Dermis microvascular lymphatic vessel endothelial cell (primary cell): ENCODE results near the gene FBXO39. TPM values are rescaled to one million over a fixed set of nuclear protein-coding genes. Genes with fewer than 3 reads are reported as not detected.
"Not testable (repeated sequence)": the region's sequence is repeated elsewhere in the genome, so short reads cannot be mapped to it uniquely, and the experiment has no call there.

ENCODE experiments used
- DNase-seq, 2 donors: peaks; one replicate each; pipeline versions ENCODE4 v3.0.0 to v3.0.0-alpha.2; 2010; ENCODE audit warnings: low read depth in 2 of 2
- total RNA-seq: library from RNA; depleted of rRNA; stranded (reverse); fragments of >200 nt; gene quantifications from 2 replicates; pipeline ENCODE4 v1.2.1, GENCODE V29; 2014

The FBXO39 gene
- total RNA-seq, 1 donor from 2014 or later: 11.6 TPM

- DNase-seq: no peak
Observed at GRCh38 chr17:6789146-6789545, 13.1 kb downstream of the FBXO39 start.

GRCh38 chr17:6793748-6794493 is 17.9 kb downstream of the FBXO39 start:
- DNase-seq: no peak

GRCh38 chr17:6796017-6796886 is 20.2 kb downstream of the FBXO39 start:
- peak in 1 of 2 donors; percentile 23 for DNase-seq

GRCh38 chr17:6796887-6797490 is 21.0 kb downstream of the FBXO39 start:
- DNase-seq: peak; percentile 10 to 60

GRCh38 chr17:6797718-6798351 is 21.8 kb downstream of the FBXO39 start:
- no peak for DNase-seq

- DNase-seq: no peak
Observed at GRCh38 chr17:6799738-6800137, 23.7 kb downstream of the FBXO39 start.

GRCh38 chr17:6800422-6801027 is 24.5 kb downstream of the FBXO39 start:
- peak in 1 of 2 donors; percentile 22 for DNase-seq

GRCh38 chr17:6811510-6811909 is 35.5 kb downstream of the FBXO39 start:
- DNase-seq: no peak

GRCh38 chr17:6812295-6812694 is 36.3 kb downstream of the FBXO39 start:
- DNase-seq: no peak

- DNase-seq: no peak
Observed at GRCh38 chr17:6815775-6816174, 39.8 kb downstream of the FBXO39 start.

GRCh38 chr17:6816368-6816767 is 40.4 kb downstream of the FBXO39 start:
- DNase-seq: not testable (repeated sequence)

- DNase-seq: no peak
Observed at GRCh38 chr17:6818938-6819337, 42.9 kb downstream of the FBXO39 start.

- DNase-seq: peak in 1 of 2 donors; percentile 10
Observed at GRCh38 chr17:6823011-6823442, 47.0 kb downstream of the FBXO39 start.

GRCh38 chr17:6830383-6830986 is 54.5 kb downstream of the FBXO39 start:
- no peak for DNase-seq

- DNase-seq: peak; percentile 59 to 80
Observed at GRCh38 chr17:6831661-6832263, 55.7 kb downstream of the FBXO39 start, which contains the start of gene TEKT1. TSS of gene TEKT1 (minus strand) at chr17:6831729. CDS start at chr17:6830376, 1,353 bp downstream.

Other genes with a start within 250 kb of the FBXO39 start
- gene PITPNM3, start 219.7 kb upstream of the FBXO39 start, total RNA-seq: 0.13 and 0.26 TPM in 2 replicates
- 7.2 and 8.2 TPM in 2 replicates for gene KIAA0753, start 135.5 kb upstream of the FBXO39 start, total RNA-seq
- 74.2 and 85.4 TPM in 2 replicates for gene TXNDC17, start 135.2 kb upstream of the FBXO39 start, total RNA-seq
- 6.8 and 8.5 TPM in 2 replicates for gene MED31, start 124.6 kb upstream of the FBXO39 start, total RNA-seq
- gene C17orf100, start 124.5 kb upstream of the FBXO39 start, total RNA-seq: 0.13 and 0.63 TPM in 2 replicates
- gene SLC13A5, start 62.8 kb upstream of the FBXO39 start, total RNA-seq: 0.26 and 0.38 TPM in 2 replicates
- gene XAF1, start 20.2 kb upstream of the FBXO39 start, total RNA-seq: 1.5 and 4.7 TPM in 2 replicates
- not detected in 2 replicates for gene TEKT1, start 55.5 kb downstream of the FBXO39 start, total RNA-seq
- gene ALOX12, start 219.8 kb downstream of the FBXO39 start, total RNA-seq: not detected in 2 replicates
- 42.9 and 71.4 TPM in 2 replicates for gene RNASEK, start 236.4 kb downstream of the FBXO39 start, total RNA-seq
- gene BCL6B, start 246.8 kb downstream of the FBXO39 start, total RNA-seq: 57.9 and 85.0 TPM in 2 replicates